ENCODE data around the gene MAT1A.

MAT1A gene

DNA sequence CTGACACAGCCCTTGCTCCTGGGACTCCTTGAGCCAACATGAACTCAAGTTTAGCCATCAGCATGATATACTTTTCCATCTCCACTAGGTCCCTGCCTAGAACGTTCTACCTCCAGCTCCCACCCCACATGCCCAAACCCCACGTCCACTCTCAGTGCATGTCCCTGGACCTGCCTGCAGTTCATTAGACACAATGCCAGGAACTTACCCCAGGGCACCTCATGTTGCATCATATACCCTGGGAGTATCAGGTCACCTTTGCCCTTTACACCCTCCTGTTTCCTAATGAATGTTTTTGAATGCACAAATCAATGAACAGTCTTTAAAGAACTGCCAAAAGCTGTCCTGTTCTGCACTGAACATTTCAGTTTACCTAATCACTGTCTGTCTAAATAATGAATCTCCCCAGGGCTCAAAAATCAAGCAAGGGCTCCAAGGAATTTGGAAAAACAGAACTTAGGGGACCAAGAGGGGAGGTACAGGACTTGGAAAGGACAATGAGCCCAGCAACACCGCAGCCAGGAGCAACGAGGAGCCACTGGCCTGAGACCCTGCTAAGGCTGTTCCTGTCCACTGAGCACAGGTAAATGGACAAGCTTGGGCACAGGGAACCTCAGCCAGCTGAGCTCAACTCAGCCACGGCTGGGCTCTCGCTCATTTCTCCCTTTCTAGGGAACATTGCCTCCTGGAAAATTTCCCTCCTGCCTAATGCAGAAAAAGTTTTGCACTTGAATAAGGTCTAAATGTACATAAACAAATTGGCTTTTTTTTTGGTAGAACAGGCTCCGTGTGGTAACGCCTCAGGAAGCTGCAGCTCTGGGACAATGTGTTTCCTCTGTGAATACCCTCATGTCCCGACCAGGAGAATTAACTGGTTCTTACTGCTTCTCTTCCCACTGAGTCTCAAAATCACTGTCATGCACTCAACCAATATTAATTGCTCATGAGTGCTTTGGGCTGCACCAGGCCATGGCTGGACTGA lies 7.4 kb downstream of the MAT1A start:
- no peak for DNase-seq (ENCODE audit: low read depth)

DNA sequence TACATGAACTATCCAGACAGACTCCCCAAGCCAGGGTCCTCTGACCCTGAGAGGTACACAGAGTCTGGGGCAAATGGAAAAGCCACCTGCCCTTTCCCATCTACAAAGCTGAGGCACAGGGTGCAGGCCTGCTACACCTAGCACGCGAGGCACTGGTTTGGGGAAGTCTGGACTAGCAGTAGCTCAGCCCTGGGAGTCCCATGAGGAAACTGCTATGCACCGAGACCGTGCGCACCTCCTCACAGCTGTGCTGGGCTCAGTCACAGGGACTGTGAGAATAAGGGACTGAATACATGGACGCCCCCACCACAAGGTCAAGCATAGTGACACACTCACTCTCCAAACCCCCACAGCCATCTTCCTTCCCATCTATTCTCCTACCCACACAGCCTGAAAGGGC lies 8.2 kb downstream of the MAT1A start:
- DNase-seq (ENCODE audit: low read depth): no peak

DNA sequence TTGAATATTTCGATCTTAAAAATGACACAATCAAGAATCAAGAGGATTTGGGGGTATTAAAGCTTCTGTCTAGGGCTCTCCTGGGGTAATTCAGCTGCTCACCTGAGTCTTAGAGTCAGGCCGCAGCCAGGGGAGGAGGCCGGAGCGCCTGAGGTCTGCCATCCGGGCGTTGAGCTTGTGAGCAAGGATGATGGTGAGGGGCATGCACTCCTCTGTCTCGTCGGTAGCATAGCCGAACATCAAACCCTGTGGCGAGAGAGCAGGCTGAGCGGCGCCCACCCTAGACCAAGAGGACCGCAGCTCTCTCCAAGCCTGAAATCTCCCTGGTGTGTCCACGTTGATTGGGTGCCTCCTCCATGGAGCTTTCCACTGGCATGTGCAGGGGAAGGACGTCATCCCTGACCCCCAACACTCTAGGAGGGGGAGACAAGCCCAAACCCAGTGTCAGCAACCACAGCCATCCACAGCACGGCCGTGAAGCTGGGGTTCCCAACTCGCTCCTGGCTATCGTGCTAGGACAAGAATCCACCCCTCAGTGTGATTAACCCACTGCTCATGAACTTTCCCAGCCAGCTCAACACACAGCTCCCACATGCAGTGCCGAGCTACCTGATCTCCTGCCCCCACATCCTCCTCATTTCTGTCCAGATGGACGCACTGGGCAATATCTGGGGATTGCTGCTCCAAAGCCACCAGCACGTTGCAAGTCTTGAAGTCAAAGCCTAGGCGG lies 9.2 kb downstream of the MAT1A start:
- no peak for DNase-seq (ENCODE audit: low read depth)

DNA sequence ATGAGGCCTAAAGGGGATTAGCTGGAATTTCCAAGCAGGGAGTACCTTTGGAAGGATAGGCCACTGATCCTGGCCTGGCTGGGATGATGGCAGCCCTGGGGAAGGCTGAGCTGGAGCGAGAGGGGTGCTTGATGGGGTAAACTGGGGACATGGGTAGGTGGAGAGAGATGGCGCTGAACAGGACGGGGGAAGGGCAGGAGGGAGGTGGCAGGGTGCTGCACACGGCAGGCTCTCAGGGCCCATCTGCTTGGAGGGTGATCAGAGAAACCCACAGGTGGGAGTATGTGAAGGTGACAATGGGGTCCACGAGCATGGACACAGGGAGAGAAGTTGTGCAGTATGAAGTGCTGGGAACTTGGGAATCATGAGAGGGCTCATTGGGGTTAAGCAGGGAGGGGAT lies 10.3 kb downstream of the MAT1A start:
- DNase-seq (ENCODE audit: low read depth): no peak

DNA sequence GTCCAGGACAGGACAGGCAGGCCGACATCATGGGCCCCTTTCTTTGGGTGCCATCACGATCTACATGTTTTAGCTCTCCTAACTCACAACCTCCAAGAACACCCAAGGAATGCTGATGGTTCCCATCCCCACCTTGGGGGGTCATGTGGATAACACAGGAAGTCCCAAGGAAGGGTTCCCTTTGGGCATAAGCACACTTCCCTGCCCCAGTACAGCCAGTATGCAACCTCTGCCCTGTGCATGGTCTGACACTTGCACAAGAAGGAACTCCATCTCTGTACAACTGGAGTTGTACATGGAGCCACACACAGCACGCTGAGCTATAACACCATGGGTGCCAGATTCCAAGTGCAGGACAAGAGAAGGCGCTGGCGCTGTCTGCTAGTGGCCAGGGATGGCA lies 11.0 kb downstream of the MAT1A start:
- DNase-seq (ENCODE audit: low read depth): no peak

DNA sequence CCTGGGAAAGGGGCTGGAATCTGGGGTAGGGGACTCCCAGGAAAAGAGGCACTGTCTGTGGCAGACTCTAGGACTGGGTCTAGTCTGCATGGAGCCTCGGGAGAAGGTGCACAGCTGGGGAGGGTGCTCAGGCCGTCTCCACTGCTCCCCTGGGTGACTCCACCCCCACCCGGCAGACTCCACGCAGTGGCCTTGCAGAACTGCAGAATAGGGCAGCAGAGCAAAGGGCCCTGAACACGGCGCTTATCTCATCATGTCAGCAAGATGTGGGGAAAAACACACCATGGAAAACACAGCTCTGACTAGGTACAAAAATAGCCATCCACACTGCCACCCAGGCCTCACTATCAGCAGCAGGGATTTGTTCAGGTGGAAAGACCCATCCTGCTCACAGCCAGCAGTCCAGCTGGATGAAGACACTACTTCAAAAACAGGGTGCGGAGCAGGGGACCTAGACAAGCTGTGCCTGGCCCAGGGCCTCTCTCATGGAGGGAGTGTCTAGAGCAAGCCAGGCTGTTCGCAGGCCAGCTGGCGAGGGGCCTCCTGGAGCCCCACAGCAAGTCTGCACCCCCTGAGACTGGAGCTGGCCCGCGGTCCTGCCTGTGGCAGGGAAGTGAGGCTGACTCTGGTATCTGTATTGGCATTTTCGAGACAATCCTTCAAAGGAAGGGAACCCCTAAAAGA lies 11.7 kb downstream of the MAT1A start:
- no peak for DNase-seq (ENCODE audit: low read depth)

DNA sequence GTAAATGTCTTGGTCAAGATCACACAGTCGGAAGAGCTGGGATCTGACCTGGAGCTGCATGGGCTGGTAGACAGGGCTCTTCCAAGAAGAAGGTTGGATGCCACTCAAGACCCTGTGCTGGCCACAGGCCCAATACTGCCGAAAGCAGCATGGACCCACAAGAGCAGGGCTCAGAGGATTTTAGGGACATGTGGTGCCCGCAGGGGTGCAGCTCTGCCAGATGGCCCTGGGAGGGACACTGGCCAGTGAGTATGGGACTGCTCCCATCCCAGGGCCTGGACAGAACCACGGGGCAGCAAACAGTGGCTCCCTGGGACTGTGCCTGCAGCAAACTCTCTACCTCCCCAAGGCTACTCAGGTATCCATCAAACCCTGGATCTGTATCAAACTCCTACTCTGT lies 12.4 kb downstream of the MAT1A start:
- DNase-seq (ENCODE audit: low read depth): no peak

DNA sequence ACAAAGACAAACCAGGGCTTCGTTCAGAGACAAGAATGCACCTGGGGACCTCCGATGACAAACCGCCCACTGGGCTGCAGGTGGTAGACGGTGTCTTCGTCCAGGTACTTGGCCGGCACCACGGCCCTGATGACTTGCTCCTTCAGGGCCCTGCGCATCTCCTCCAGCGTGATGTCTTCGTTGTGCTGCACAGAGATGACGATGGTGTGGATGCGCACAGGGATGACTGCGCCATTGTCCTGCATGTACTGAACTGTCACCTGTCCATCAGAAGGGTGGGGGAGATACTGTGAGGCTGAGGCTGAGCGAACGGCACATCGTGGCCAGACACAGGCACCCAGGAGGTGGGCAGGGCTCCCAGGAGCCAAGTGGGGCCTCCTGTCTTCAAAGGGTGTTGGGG lies 13.1 kb downstream of the MAT1A start:
- no peak for DNase-seq (ENCODE audit: low read depth)

DNA sequence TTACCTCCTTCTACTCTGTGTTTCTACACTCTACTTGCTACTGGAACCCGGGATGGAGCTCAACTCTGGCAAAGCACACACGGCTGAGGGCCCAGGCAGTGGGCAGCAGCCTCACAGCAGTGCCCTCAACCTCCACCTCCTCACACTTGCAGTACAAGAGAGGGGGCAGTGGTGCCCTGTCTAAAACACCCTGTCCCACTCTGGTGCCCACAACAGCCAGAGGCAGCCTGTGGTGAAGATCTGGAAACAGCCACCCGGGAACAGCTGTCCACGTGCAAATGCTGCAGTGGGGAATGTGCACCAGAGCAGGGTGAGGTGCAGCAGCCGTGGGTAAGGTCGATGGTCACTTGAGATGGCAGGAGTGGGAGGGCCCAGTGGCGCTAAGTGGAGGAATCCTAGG lies 13.7 kb downstream of the MAT1A start:
- no peak for DNase-seq (ENCODE audit: low read depth)

DNA sequence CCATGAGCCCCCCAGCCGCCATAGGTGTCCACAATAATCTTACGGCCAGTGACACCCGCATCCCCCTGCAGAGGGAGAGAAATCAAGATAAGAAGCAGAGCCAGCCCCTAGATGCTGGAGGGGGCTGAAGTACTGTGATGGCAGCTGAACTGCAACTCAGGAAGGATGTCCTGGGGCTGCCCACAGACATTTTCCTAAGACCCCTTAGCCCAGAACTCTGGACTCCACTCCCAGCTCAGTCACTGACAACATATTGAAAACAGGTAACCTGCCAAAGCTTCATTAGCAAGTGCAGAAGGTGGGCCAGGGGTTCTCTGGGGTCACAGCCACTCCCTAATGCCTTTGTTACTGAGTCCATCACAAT lies 14.3 kb downstream of the MAT1A start:
- DNase-seq (ENCODE audit: low read depth): no peak

DNA sequence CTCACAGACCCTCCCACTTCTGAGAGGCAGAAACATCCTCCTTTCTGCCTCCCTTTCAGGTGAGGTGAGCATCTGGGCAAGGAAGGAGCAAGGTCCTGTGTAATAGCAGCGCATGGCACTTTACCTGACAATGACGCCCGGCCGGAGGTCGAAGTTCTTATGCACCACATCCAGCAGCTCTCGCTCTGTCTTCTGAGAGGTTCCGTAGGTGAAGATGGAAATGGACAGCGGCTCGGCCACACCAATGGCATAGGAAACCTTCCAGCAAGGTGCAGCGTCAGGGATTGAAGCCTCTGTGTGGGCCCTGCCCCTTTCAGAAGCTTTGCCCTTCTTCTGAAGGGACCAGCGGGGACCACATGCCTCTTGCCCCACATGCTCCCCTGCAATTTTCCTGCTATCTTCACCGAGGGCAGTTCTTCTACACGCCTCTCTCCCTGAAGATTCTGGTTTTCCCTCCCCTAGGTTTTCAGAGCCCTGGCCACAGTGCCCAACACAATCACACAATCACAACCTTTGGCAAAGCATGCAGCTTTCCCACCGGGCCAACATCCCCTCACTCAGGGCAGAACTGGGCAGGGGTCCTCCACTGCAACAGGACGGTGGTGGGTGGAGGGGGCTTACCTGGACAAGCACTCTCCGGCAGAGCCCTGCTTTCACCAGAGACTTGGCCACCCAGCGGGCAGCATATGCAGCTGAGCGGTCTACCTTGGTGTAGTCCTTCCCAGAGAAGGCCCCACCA lies 14.9 kb downstream of the MAT1A start:
- DNase-seq (ENCODE audit: low read depth): no peak

DNA sequence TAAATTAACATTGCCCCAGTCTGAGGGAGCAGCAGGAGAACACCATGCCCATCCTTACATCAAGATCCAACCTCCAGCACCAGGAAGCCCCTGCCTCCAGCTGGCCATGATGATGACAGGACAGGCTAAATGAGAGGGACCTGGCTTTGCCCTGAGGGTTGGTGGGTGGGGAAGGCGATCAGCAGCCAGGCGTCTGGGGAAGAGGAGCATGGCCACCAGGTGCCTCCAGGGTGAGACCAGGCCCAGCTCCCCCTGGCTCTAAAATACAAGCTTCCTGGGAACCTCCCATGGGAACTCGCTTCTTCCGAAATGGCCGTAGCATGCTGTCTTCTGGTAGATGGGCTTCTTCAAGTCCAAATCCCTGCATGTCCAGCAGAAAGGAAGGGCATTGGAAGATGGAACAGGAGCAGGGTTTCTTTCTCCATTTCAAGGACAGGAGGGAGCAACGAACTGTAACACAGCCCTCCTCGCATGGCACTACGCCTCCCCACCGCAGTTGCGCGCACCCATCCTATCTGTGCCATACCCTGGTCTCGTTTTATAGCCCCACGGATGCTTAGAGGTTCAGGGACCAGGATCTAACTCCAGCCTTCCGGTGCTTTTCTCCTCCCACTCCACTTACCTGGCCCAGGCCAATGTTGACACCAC lies 15.8 kb downstream of the MAT1A start:
- DNase-seq (ENCODE audit: low read depth): no peak

DNA sequence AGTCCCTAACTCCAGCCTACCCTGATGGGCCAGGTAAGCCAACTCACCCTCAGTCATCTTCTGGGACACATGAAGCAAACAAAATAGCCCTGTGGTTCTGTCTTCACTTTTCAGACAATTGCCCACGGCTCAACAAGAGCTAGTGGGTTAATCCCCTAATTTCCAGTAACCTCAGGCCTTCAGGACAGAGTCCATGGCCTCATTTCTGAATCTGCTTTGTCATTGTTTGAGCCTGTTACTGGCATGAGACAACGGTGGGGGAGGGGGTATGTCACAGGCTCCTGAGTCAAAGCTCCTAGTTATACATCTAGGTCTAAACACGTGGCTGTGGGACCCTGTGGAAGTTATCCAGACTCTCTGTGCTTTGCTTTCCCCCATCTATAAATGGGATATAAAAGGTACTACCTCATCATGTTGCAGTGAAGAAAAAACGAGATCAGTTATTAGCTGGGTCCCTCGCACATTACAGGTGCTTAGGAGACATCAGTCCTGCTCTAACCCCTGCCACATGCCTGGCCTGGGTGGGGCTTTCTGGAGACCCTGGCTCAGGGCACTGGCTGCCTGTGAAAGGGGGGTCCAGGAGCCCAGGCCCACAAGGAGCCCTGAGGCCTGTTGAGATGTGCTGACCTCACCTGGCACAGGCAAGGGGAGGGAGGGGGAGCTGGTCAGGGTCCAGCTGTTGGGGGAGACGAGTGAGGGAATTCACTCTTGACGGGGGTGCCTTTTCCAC lies 16.5 kb downstream of the MAT1A start:
- DNase-seq (ENCODE audit: low read depth): no peak

DNA sequence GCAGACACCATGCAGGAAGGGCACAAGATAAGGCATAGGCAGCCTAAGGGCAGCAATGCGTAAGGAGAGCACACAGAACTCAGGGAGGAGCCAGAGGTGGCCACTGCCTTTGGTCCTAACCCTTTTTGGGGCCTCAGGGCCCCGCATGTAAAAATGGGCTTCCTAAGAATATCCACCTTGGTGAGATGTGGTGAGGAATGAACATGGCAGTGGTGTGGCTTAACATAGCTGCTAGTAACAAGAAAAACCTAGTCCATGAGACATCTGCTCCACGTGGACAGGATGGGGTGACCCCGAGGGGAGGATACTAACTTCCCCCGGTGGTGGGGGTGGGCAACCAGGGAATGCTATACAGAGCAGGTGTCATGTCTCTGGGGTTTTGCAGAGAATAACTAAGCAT lies 18.0 kb downstream of the MAT1A start:
- DNase-seq (ENCODE audit: low read depth): no peak

DNA sequence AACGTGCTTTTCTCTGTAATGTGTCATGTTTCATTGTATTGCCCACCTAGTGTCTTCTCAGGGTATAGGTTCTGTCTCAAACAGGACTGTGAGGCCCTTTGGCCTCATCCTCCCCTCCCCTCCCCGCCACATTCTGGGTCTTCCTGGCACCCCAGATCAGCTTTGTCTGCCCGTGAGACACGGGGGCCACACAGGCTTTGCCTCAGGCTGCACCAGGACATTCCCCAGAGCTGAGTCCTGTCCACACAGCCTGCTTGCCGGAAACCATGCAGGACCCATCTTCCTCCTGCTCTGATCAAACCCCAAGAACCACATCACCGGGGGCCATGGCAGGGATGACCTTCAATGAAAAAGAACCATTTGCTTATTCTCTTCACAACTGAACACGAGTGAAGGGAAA lies 18.6 kb downstream of the MAT1A start:
- DNase-seq (ENCODE audit: low read depth): no peak

DNA sequence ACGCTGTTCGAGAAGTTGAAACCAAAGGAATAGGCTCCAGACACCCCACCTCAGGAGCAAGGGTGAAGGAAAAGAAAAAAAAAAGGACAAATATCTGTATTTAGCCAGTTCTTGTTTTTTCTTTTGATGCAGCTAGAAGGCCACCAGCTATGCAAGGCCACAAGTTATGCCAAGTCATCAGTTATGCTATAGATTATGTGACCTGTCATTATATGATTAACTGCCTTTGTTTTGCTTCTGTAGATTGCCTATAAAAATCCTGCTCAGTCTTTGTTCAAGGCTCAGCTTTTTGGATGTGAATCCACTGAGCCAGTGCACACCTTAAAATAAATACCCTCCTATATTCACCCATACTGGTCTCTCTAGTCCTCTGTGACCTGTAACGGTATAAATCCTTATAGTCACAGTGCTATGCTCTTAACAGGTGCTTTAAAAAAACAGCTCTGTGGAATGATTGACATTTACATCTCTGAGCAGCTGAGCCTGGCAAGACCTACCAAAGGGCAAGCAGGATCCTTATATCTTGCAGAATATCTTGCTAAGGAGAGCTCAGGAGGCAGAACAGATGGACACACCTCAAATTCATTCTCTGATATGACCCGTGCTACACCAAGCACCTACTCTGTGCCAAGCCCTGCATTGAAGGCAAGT lies 20.4 kb downstream of the MAT1A start:
- no peak for DNase-seq (ENCODE audit: low read depth)

DNA sequence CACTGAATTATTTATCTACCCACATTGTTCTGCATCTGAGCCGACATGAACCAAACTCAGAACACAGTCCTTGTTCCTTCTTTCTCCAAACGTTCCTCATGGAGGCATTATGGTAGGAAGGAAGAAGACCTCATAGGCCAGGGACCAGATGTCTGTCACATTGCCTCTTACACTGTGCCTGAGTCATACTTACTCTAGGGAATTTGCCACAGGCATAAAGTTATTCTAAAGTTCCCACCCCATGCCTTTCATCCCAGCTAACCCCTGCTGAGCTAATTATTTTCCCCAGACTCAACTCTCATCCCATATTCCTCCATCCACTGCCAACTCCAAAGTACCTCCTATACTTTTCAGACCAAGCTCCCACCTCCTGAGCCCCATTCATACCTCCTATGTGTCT lies 21.2 kb downstream of the MAT1A start:
- DNase-seq (ENCODE audit: low read depth): no peak

DNA sequence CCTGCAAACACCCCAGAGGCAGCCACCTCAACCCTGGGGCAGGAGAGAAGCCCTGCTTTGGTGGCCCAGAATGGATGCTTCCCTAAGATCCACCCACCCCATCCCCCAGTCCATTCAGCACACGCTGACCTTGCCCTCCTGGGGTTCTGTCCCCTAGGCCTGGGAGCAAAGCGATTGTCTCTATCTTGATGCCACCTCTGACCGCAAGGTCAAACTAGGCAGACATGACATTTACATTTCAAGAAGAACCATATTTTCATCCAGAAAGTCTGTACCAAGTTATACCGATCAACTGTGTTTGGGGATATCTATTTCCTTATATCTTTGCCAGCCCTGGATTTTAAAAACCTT lies 23.0 kb downstream of the MAT1A start:
- DNase-seq (ENCODE audit: low read depth): no peak

DNA sequence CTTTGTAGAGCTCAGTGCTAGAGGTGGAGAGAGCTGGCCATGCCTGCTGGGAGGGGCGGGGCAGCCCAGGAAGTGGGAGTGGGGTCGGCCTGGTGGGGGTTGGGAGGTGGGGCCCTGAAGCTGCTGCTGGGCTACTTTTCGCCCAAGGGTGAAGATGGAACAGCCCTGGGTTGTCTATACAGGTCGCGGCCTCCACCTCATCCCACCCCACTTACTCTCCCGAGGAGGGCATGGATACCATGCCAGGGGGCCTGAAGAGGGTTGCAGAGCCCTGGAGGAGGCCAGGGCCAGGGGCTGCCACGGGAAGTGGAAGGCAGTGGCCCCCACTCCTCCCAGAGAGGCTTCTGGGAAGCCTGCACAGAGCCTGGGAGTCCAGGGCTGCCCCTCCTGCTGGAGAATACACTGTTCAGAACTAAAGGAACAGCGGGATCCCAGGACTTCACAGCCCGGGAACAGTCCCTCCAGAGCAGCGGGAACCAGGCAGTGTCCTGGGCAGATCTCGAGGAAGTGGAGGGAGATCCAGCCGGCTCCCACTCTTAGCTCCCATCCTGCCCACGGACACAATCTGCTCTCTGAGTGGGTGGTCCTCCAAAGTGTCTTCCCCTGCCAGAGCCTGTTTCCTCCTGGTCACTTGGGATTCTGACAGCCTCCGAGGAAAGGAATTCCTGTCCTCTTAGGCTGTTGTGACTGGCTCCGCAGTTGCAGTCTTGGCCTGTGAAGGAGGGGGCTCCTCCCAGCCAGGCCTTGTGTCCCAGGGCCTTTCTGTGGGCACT lies 23.5 kb downstream of the MAT1A start:
- DNase-seq (ENCODE audit: low read depth): no peak
